AG08395 (cell line): ENCODE data around the gene NMT2.
"Not testable (repeated sequence)": the region's sequence is repeated elsewhere in the genome, so short reads cannot be mapped to it uniquely, and the experiment has no call there.

Experiments
- DNase-seq: peaks from one replicate; pipeline ENCODE4 v3.0.0; 2012; ENCODE audit warnings: mixed read lengths, low spot score

The NMT2 gene

DNA sequence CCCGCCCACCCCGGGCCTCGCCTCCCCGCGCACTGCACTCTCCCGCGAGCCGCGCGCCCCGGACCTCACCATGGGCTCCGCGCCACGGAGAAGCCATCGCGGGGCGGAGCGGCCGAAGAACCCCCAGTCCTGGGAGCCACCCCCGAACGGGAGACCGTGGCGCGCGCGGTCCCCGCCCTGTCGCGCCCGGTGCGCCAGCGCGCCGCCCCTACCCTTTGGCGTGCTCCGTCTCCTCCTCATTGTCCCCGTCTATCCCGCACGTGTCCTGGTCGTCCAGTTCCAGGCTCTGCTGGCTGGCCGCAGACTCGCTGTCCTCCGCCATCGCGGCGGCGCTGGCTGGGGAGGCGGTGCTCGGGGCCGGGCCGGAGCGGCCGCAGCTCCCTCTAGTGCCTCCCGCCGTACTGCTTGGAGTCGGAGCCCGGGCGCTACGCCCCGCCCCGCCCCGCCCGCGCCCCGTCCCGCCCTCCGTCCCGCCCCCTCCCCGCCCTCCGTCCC lies at the start of gene NMT2:
Gene NMT2, minus strand, starts transcription at position 403 of the 495 bp plus-strand sequence. Its CDS starts 81 bp downstream, at position 322.
- no peak for DNase-seq

GRCh38 chr10:15216700-15217099 lies 48.2 kb upstream of the NMT2 start:
- DNase-seq: no peak

DNA sequence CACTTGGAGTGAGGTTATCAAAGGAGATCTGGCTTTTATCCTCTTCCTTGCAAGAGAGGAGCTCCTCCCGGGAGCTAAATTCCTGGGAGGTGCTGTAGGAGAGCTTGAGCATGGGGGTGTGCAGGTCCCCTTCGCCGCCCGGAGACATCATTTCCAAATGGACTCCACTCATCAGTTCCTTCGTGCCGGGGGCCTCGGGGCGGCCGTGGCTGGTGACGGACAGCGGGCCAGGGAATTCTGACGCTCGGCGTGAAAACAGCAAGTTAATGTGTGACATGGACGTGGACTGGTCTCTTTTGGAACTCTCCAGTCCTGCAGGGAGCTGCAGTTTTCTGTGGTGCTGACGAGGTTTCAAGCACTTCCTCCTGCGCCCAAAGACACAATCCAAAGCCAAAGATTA lies 45.7 kb upstream of the NMT2 start:
- no peak for DNase-seq

DNA sequence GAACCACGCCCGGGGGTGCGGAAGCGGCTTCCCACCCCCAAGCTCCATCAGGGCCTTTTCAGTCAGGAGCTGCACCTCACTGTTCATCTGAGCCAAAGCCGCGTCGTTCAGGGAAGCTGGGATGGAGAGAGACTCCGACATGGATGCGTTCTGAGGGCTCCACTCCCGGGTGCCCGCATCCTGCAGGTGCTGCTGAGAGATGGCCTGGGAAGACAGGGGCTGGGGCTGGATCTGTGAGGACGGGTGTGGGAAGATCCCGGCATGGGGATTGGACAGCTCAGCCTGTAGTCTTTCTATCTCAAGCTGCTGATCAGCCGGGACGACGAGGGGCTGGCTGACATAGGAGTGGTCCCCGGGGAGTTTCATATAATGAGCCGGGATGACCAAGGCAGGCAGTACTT lies 45.0 kb upstream of the NMT2 start:
- DNase-seq: no peak

DNA sequence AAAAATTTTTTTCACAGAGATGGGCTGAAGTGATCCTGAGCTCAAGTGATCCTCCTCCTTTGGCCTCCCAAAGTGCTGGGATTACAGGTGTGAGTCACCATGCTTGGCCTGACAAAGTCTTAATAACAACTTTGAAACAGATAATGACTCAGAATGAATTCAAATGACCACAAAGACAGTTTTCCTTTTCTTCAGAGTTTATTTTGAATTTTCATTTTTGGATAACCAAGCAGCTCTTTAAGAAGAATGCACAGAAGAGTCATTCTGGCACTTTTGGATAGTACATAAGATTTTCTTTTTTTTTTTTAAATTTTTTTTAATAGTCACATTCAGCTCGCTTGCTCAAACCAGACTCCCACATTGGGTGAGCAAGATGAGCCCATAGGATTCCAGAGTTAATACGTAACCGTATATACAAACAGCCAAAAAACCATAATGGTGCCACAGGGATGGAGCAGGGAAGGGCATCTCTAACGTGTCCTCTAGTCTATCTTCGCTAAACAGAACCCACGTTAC lies 43.0 kb upstream of the NMT2 start:
- DNase-seq: peak; percentile 71

GRCh38 chr10:15210521-15210920 lies 42.0 kb upstream of the NMT2 start:
- DNase-seq: no peak

DNA sequence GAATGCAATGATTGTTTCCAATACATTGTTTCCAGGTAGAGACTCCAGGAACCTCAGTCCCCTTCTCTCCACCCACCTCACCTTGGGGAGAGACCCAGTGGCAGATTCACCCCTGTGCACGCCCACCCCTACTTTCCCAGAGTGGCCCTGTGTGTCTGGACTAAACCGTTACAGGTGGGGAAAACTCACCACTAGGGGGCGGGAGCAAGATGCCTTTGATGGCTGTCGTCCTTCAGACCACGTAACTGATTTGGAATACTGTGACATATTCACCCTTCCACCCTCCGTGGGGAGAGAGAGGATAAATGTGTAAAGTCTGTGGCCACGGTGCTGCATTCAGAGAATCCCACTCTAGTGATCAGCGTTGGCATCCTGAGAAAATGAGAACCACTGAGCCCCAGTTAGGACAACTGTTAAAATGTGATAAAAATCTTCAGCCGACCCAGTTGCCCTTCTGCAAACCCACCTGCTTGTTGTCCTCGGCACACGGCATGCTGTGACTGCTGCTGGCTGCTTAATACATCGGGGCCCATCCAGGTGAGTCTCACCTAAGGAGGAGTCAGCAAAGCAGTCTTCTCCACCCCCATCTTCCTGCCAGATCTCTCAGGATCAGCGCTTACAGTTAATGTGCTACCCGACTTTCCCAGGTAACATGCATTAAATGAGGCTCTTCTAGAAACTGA lies 41.5 kb upstream of the NMT2 start:
- peak; percentile 66 for DNase-seq

- no peak for DNase-seq
These were observed 39.7 kb upstream of the NMT2 start for GRCh38 chr10:15208221-15208620.

DNA sequence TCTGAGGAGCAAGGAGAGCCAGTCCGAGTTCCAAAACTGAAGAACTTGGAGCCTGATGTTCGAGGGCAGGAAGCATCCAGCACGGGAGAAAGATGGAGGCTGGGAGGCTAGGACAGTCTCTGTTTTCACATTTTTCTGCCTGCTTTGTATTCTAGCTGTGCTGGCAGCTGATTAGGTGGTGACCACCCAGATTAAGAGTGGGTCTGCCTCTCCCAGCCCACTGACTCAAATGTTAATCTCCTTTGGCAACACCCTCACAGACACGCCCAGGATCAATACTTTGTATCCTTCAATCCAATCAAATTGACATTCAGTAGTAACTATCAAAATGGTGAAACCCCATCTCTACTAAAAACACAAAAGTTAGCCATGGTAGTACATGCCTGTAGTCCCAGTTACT lies 38.9 kb upstream of the NMT2 start:
- not testable (repeated sequence) for DNase-seq

GRCh38 chr10:15202639-15203038 lies 34.1 kb upstream of the NMT2 start:
- no peak for DNase-seq

GRCh38 chr10:15202301-15202621 lies 33.8 kb upstream of the NMT2 start:
- DNase-seq: not testable (repeated sequence)

GRCh38 chr10:15201589-15202300 lies 33.3 kb upstream of the NMT2 start:
- peak; percentile 33 for DNase-seq

DNA sequence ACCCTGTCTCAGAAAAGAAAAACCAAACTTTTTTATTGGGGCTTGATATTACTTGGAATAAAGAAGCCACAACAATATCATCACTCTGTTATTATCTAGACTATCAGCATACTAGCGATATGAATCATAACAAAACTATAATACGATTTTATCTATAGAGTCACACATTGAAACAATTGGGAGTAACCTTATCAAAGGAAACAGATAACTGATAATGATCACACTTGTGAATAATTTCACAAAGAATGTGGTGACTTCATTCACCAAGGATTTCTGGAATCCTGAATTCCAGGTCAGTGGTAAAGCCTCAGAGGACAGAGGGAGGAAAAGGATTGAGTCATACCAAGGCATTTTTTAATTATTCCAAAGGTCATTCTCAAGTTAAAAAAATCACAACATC lies 32.1 kb upstream of the NMT2 start:
- DNase-seq: peak; percentile 88

GRCh38 chr10:15197911-15198310 lies 29.4 kb upstream of the NMT2 start:
- DNase-seq: no peak

DNA sequence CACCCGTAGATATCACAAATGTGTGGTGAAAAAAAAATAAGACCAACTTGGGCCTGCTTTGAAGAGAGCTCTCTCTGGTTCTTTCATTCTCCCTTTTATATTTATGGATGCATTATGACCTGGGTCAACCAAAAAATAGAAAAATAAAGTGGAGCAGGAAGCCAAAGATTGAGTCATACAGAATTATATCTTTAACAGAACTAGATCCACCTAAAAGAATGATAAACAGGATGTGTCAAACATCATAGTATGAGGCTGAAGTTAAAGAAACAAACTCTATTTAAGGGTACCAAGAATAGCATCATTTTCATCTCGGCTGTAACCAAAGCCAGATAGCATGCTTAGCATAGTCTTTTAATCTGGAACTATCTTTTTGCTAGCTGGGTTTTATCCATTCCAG lies 28.8 kb upstream of the NMT2 start:
- DNase-seq: peak; percentile 8

- no peak for DNase-seq
These were observed 27.7 kb upstream of the NMT2 start for GRCh38 chr10:15196021-15196834.

- no peak for DNase-seq
These were observed 20.8 kb upstream of the NMT2 start for GRCh38 chr10:15189133-15189885.

DNA sequence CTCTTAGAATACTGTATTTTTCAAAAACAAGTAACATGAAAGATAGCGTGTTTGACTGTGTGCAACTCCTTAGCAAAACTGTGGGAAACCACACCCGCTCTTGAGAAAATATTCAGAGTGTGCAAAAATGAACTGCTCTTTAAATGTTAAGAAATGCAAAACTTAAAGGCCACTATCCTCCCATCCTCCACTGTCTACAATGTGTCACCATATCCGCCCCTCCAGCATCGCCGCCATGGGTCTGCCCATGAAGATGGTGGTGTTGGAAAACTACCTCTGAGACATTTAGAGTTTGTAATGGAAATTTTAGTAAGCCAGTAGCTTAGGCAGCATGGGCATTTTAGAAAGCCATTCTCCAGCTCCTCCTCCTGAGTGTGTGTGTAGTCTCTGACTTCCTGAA lies 20.1 kb upstream of the NMT2 start:
- no peak for DNase-seq

GRCh38 chr10:15183689-15184481 lies 15.4 kb upstream of the NMT2 start:
- DNase-seq: no peak

GRCh38 chr10:15182540-15183207 lies 14.2 kb upstream of the NMT2 start:
- DNase-seq: peak; percentile 35
